HCT116 (cell line): ENCODE results near the gene SEC22A.

Experiments
- ATF3 ChIP-seq: IDR thresholded peaks from 2 replicates; pipeline ENCODE4 v1.6.1; 2012
- CTCF ChIP-seq, 3 experiments: fragments of 200-600 bp in 1 of 3; sonication (generic) in 1 of 3; IDR thresholded peaks in 2 of 3; conservative IDR thresholded peaks in 1 of 3; 2 replicates each; pipeline ENCODE4 v1.5.1; 2012 to 2017; ENCODE audit warnings: low read depth in 2 of 3, low read length in 2 of 3, antibody characterized with exemption in 1 of 3, borderline replicate concordance in 1 of 3, control low read depth in 1 of 3, mild to moderate bottlenecking in 1 of 3, mixed read lengths in 1 of 3, mixed run types in 1 of 3, moderate library complexity in 1 of 3; ENCODE audit not compliant: insufficient read depth in 1 of 3
- FOSL1 ChIP-seq: IDR thresholded peaks from 2 replicates; pipeline ENCODE4 v1.6.1; 2012; ENCODE audit warnings: low read depth
- ZFX ChIP-seq: fragments of 450-650 bp; IDR thresholded peaks from 2 replicates; pipeline ENCODE4 v1.6.1; 2017

GRCh38 chr3:123167686-123168085, 34.1 kb upstream of the SEC22A start:
- TF ChIP-seq CTCF (IDR thresholded peaks at IDR 0.05 in 2 of 3, conservative IDR thresholded peaks at IDR 0.05 in 1 of 3; ENCODE audit: borderline replicate concordance in 1 of 3, insufficient read depth in 1 of 3, low read depth in 2 of 3, low read length in 2 of 3) (no peak), ATF3 (no peak), FOSL1 (no peak), ZFX (no peak)
